A549 (cell line): Measurements from ENCODE around the gene RAP1B. TPM values are rescaled to one million over a fixed set of nuclear protein-coding genes. Genes with fewer than 3 reads are reported as not detected.
A peak's percentile ranks its signal among the peaks of the same experiment; 100 is the strongest.

Experiments
- ATAC-seq, 2 experiments: fragments of 200-7000 bp in 1 of 2; fragments of >200 bp in 1 of 2; cut with Nextera tagmentation in 1 of 2; cut with Tn5 transposase in 1 of 2; 3 replicates each; pipeline versions ENCODE4 v1.8.0 to v1.9.1; 2018 to 2020; ENCODE audit warnings: mild to moderate bottlenecking in 1 of 2, moderate library complexity in 1 of 2
- CTCF ChIA-PET: fragments of 300-600 bp; sonication (Branson Sonifier 250); formaldehyde crosslinking; extraction: SDS; loops from one replicate; lab custom pipeline; 2021; ENCODE audit warnings: antibody characterized with exemption, inconsistent platforms; lab: Yijun Ruan, JAX
- POLR2A ChIA-PET: fragments of 350-600 bp; formaldehyde crosslinking; extraction: SDS; loops from one replicate; lab custom pipeline; 2021; ENCODE audit warnings: antibody characterized with exemption, inconsistent platforms; lab: Yijun Ruan, JAX
- DNase-seq, 2 experiments: peaks; one replicate each; pipeline versions ENCODE4 v3.0.0 to v3.0.0-alpha.2; 2011 to 2016; ENCODE audit warnings: low read depth in 1 of 2, low spot score in 1 of 2
- FAIRE-seq: peaks from 2 replicates; lab custom pipeline; 2011; peaks lifted over from hg19 to GRCh38; lab: Jason Lieb, UNC
- H3K27ac ChIP-seq, 2 experiments: fragments of >200 bp; sonication (Bioruptor Twin); formaldehyde crosslinking; 3 replicates each; pipeline ENCODE4 v1.5.1; 2016 to 2017
- H3K4me1 ChIP-seq: fragments of >200 bp; sonication (Bioruptor Twin); formaldehyde crosslinking; 3 replicates; pipeline ENCODE4 v1.6.1; 2016
- H3K4me2 ChIP-seq: fragments of >200 bp; sonication (Bioruptor Twin); formaldehyde crosslinking; 3 replicates; pipeline ENCODE4 v1.6.1; 2016
- H3K4me3 ChIP-seq: fragments of >200 bp; sonication (Bioruptor Twin); formaldehyde crosslinking; 3 replicates; pipeline ENCODE4 v1.5.1; 2016
- H3K9me3 ChIP-seq: fragments of >200 bp; sonication (Bioruptor Twin); formaldehyde crosslinking; 3 replicates; pipeline ENCODE4 v1.6.1; 2016
- BHLHE40 ChIP-seq: IDR thresholded peaks from 2 replicates; pipeline ENCODE4 v1.6.1; 2012; ENCODE audit warnings: low read depth, low read length, inconsistent platforms
- CBX2 ChIP-seq: fragments of 200-600 bp; sonication (generic); IDR thresholded peaks from 2 replicates; pipeline ENCODE4 v1.6.1; 2016; ENCODE audit warnings: low read depth, mild to moderate bottlenecking, borderline replicate concordance
- CEBPB ChIP-seq, 2 experiments: fragments of >200 bp in 1 of 2; sonication (Bioruptor Twin) in 1 of 2; formaldehyde crosslinking in 1 of 2; IDR thresholded peaks; 2 replicates each; pipeline ENCODE4 v1.6.1; 2012 to 2016
- CHD2 ChIP-seq: fragments of 150-350 bp; IDR thresholded peaks from 2 replicates; pipeline ENCODE4 v1.6.1; 2014; ENCODE audit warnings: low read length; ENCODE audit not compliant: partially characterized antibody
- CHD4 ChIP-seq: fragments of 200-600 bp; sonication (generic); IDR thresholded peaks from 2 replicates; pipeline ENCODE4 v1.6.1; 2016; ENCODE audit warnings: antibody characterized with exemption, mild to moderate bottlenecking, borderline replicate concordance
- EHF ChIP-seq: fragments of 250-450 bp; sonication (Bioruptor Pico); IDR thresholded peaks from 2 replicates; pipeline ENCODE4 v1.5.0; 2020; ENCODE audit warnings: mild to moderate bottlenecking
- EHMT2 ChIP-seq: fragments of 200-600 bp; sonication (generic); IDR thresholded peaks from 2 replicates; pipeline ENCODE4 v1.6.1; 2016; ENCODE audit warnings: antibody characterized with exemption, low read depth, mild to moderate bottlenecking, moderate library complexity
- EP300 ChIP-seq, 2 experiments: fragments of >200 bp; sonication (Bioruptor Twin); formaldehyde crosslinking; IDR thresholded peaks; 2 replicates in 1 of 2; 3 replicates in 1 of 2; pipeline ENCODE4 v1.6.1; 2016 to 2017
- ESRRA ChIP-seq: fragments of 150-350 bp; IDR thresholded peaks from 2 replicates; pipeline ENCODE4 v1.6.1; 2014; ENCODE audit warnings: mild to moderate bottlenecking, low read length, borderline replicate concordance
- FOSL2 ChIP-seq, 2 experiments: fragments of 450-650 bp in 1 of 2; fragments of >200 bp in 1 of 2; sonication (Bioruptor Twin) in 1 of 2; formaldehyde crosslinking; IDR thresholded peaks; 2 replicates each; pipeline versions ENCODE4 v1.5.0 to v1.6.1; 2016 to 2020; ENCODE audit warnings: mild to moderate bottlenecking in 1 of 2, moderate library complexity in 1 of 2
- GATA3 ChIP-seq: IDR thresholded peaks from 2 replicates; pipeline ENCODE4 v1.6.1; 2012; ENCODE audit warnings: borderline replicate concordance
- HDAC2 ChIP-seq: fragments of 200-600 bp; sonication (generic); IDR thresholded peaks from 2 replicates; pipeline ENCODE4 v1.6.1; 2016
- HEYL ChIP-seq: fragments of 250-450 bp; sonication (Bioruptor Pico); IDR thresholded peaks from 2 replicates; pipeline ENCODE4 v1.8.0; 2021; ENCODE audit warnings: mild to moderate bottlenecking, moderate library complexity
- HOXB5 ChIP-seq: fragments of 250-450 bp; sonication (Bioruptor Pico); IDR thresholded peaks from 2 replicates; pipeline ENCODE4 v1.5.0; 2020; ENCODE audit warnings: mild to moderate bottlenecking, moderate library complexity
- JUN ChIP-seq, 2 experiments: fragments of >200 bp; sonication (Bioruptor Twin); formaldehyde crosslinking; IDR thresholded peaks; 2 replicates in 1 of 2; 3 replicates in 1 of 2; pipeline ENCODE4 v1.6.1; 2016 to 2017
- JUNB ChIP-seq: fragments of >200 bp; sonication (Bioruptor Twin); formaldehyde crosslinking; IDR thresholded peaks from 2 replicates; pipeline ENCODE4 v1.6.1; 2016
- MAZ ChIP-seq: fragments of 150-350 bp; IDR thresholded peaks from 2 replicates; pipeline ENCODE4 v1.6.1; 2014; ENCODE audit warnings: antibody characterized with exemption, low read depth, low read length, borderline replicate concordance
- NFE2L2 ChIP-seq: fragments of 150-350 bp; conservative IDR thresholded peaks from 2 replicates; pipeline ENCODE4 v1.6.1; 2014; ENCODE audit warnings: low read length
- NPAS2 ChIP-seq: fragments of 250-450 bp; sonication (Bioruptor Pico); IDR thresholded peaks from 2 replicates; pipeline ENCODE4 v1.8.0; 2022; ENCODE audit warnings: mild to moderate bottlenecking, moderate library complexity, borderline replicate concordance
- PHF8 ChIP-seq: fragments of 200-600 bp; sonication (generic); IDR thresholded peaks from 2 replicates; pipeline ENCODE4 v1.6.1; 2016; ENCODE audit warnings: low read depth, mild to moderate bottlenecking, antibody characterized with exemption, moderate library complexity, borderline replicate concordance
- POLR2AphosphoS2 ChIP-seq: conservative IDR thresholded peaks from 2 replicates; pipeline ENCODE4 v1.6.1; 2012; ENCODE audit warnings: low read length, improper control_type of control experiment, inconsistent platforms
- RARB ChIP-seq: fragments of 250-450 bp; sonication (Bioruptor Pico); IDR thresholded peaks from 2 replicates; pipeline ENCODE4 v1.8.0; 2021; ENCODE audit warnings: mild to moderate bottlenecking, moderate library complexity
- RNF2 ChIP-seq: fragments of 200-600 bp; sonication (generic); IDR thresholded peaks from 2 replicates; pipeline ENCODE4 v1.6.1; 2016; ENCODE audit warnings: low read depth, mild to moderate bottlenecking, antibody characterized with exemption, moderate library complexity, borderline replicate concordance
- SMC3 ChIP-seq: fragments of >200 bp; sonication (Bioruptor Twin); formaldehyde crosslinking; IDR thresholded peaks from 3 replicates; pipeline ENCODE4 v1.6.1; 2018; ENCODE audit warnings: inconsistent platforms
- SREBF2 ChIP-seq: fragments of 450-650 bp; IDR thresholded peaks from 2 replicates; pipeline ENCODE4 v1.6.1; 2014; ENCODE audit warnings: mild to moderate bottlenecking, moderate library complexity
- TP53 ChIP-seq: fragments of 250-450 bp; sonication (Bioruptor Pico); IDR thresholded peaks from 2 replicates; pipeline ENCODE4 v1.5.0; 2021; ENCODE audit warnings: mild to moderate bottlenecking, moderate library complexity
- ZC3H11A ChIP-seq: fragments of 450-650 bp; IDR thresholded peaks from 2 replicates; pipeline ENCODE4 v1.6.1; 2014; ENCODE audit warnings: antibody characterized with exemption, mild to moderate bottlenecking
- ZFP36 ChIP-seq: fragments of 450-650 bp; IDR thresholded peaks from 2 replicates; pipeline ENCODE4 v1.6.1; 2014; ENCODE audit warnings: borderline replicate concordance; ENCODE audit not compliant: partially characterized antibody
- ZNF302 ChIP-seq: fragments of 250-450 bp; sonication (Bioruptor Pico); IDR thresholded peaks from 2 replicates; pipeline ENCODE4 v1.9.0; 2021; ENCODE audit warnings: inconsistent platforms, mild to moderate bottlenecking, moderate library complexity
- polyA plus RNA-seq, 4 experiments: library from polyadenylated mRNA; depleted of rRNA in 3 of 4; stranded (reverse); fragments of >200 nt; fragmentation: RNase III in 1 of 4; extraction: RNeasy Plus Mini Kit Qiagen cat#74134 plus additional on column Dnase treatment in 1 of 4; gene quantifications; 2 replicates in 3 of 4; 3 replicates in 1 of 4; pipeline ENCODE4 v1.2.3, GENCODE V29; 2011 to 2017
- TF ChIP-seq, protein P1 (sequence below): fragments of >200 bp; sonication (Bioruptor Twin); formaldehyde crosslinking; IDR thresholded peaks from 3 replicates; pipeline ENCODE4 v1.6.1; 2016
- TF ChIP-seq, protein P2 (sequence below): fragments of 150-350 bp; IDR thresholded peaks from 2 replicates; pipeline ENCODE4 v1.6.1; 2014; ENCODE audit warnings: low read depth, mild to moderate bottlenecking, low read length
- TF ChIP-seq, protein P3 (sequence below): IDR thresholded peaks from 2 replicates; pipeline ENCODE4 v1.6.1; 2012
- TF ChIP-seq, protein P4 (sequence below): fragments of 250-450 bp; sonication (Bioruptor Pico); IDR thresholded peaks from 2 replicates; pipeline ENCODE4 v1.5.0; 2020; ENCODE audit warnings: low read depth, mild to moderate bottlenecking, moderate library complexity
- TF ChIP-seq, protein P5 (sequence below): IDR thresholded peaks from 2 replicates; pipeline ENCODE4 v1.6.1; 2012; ENCODE audit warnings: low read depth, borderline replicate concordance

Gene RAP1B
- polyA plus RNA-seq, 2 of the 4 experiments (the other 2 are of a cell fraction) = 196 to 305 TPM

DNA sequence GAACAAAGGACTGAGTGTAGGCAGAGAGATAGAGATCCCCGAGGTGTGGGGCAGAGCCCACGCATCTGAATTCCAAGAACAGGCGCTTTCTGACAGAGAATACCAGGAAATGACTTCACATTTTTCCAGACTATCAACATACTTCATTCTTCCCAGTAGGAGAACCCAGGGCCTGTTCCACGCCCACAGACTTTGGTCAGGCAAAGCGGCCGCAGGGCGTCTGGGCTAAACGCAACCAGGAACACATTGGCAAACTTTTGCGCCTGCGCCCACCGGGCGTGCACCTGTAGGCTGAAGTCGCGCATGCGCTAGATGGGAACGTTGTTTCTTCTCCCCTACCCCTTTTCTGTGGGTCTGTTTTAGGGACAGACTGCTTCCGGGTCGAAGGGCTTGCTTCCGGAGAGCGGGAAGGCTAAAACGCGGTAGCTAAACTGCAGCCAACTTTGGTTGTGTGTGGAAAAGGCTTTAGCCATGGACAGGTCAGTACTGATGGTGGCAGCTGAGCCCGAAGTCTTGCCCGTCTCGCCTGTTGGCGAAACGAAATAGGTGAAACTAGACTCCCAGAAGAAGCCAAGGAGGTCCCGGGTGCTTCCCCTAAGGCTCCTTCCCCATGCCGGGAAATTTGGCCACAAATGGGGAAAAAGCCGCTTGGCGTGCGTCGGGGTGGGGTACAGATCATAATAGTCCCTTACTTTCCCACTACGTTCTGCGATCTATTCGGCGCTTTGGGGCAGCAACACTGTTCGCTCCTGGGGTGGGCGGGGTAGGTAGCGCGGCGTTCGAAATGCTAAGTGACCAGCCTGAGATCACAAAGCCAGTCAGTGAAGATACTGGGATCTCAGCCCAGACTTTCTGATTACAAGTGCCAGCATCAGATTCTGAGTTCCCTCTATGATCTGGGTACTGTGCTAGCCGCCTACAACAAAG lies 76.2 kb downstream of the RAP1B start, which contains the start of gene NUP107 (continued):
- TF ChIP-seq SMC3 = peak; percentile 21; the same call in 1 of the 3 replicates
- no peak for TF ChIP-seq HOXB5 (CRISPR knock-in tag)
- no peak for TF ChIP-seq ZNF302 (CRISPR knock-in tag)
- no peak for TF ChIP-seq RNF2
- no peak for TF ChIP-seq ESRRA
- TF ChIP-seq, protein P1, sequence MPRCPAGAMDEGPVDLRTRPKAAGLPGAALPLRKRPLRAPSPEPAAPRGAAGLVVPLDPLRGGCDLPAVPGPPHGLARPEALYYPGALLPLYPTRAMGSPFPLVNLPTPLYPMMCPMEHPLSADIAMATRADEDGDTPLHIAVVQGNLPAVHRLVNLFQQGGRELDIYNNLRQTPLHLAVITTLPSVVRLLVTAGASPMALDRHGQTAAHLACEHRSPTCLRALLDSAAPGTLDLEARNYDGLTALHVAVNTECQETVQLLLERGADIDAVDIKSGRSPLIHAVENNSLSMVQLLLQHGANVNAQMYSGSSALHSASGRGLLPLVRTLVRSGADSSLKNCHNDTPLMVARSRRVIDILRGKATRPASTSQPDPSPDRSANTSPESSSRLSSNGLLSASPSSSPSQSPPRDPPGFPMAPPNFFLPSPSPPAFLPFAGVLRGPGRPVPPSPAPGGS = peak; percentile 63; the same call in 1 of the 3 replicates
- TF ChIP-seq JUNB = no peak
- TF ChIP-seq EHMT2 = no peak
- TF ChIP-seq NFE2L2 = 0 out of 2 replicates have a peak, but pooled peaks have one; percentile 1
- TF ChIP-seq ZFP36 = no peak
- TF ChIP-seq EHF (CRISPR knock-in tag) = 0 out of 2 replicates have a peak, but pooled peaks have one; percentile 50
- no peak for TF ChIP-seq FOSL2 (IDR thresholded peaks at IDR 0.05)
- TF ChIP-seq FOSL2 (CRISPR knock-in tag; IDR thresholded peaks at IDR 0.05) = no peak
- no peak for TF ChIP-seq EP300 (IDR thresholded peaks at IDR 0.05)
- TF ChIP-seq SREBF2 = no peak
- TF ChIP-seq CHD4 = no peak
- peak; percentile 61 to 95; a peak in 3 of 5 replicates for TF ChIP-seq JUN (IDR thresholded peaks at IDR 0.05)
- no peak; the same call in 1 of the 2 replicates for TF ChIP-seq ZC3H11A
- TF ChIP-seq BHLHE40 = no peak
- peak; percentile 63; the same call in 1 of the 2 replicates for TF ChIP-seq GATA3
- TF ChIP-seq PHF8 = peak; percentile 72
- TF ChIP-seq CBX2 = no peak
- TF ChIP-seq TP53 (CRISPR knock-in tag) = no peak
- peak; percentile 82; the same call in 1 of the 2 replicates for TF ChIP-seq HDAC2
- TF ChIP-seq, protein P2, sequence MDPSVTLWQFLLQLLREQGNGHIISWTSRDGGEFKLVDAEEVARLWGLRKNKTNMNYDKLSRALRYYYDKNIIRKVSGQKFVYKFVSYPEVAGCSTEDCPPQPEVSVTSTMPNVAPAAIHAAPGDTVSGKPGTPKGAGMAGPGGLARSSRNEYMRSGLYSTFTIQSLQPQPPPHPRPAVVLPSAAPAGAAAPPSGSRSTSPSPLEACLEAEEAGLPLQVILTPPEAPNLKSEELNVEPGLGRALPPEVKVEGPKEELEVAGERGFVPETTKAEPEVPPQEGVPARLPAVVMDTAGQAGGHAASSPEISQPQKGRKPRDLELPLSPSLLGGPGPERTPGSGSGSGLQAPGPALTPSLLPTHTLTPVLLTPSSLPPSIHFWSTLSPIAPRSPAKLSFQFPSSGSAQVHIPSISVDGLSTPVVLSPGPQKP = no peak
- TF ChIP-seq, protein P3, sequence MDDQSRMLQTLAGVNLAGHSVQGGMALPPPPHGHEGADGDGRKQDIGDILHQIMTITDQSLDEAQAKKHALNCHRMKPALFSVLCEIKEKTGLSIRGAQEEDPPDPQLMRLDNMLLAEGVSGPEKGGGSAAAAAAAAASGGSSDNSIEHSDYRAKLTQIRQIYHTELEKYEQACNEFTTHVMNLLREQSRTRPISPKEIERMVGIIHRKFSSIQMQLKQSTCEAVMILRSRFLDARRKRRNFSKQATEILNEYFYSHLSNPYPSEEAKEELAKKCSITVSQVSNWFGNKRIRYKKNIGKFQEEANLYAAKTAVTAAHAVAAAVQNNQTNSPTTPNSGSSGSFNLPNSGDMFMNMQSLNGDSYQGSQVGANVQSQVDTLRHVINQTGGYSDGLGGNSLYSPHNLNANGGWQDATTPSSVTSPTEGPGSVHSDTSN = peak; percentile 79
- TF ChIP-seq HEYL (CRISPR knock-in tag) = no peak
- TF ChIP-seq CHD2 = peak; percentile 61

DNA sequence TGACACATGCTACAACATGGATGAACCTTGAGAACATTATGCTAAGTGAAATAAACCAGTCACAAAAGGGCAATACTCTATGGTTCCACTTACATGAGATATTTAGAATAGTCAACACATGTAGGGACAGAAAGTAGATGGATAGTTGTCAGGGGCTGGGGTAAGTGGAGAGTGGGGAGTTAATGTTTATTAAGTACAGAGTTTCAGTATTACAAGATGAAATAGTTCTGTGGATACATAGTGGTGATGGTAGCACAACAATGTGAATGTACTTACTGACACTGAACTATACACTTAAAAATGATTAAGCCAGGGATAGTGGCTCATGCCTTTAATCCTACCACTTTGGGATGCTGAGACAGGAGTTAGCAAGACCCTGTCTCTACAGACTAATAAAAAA lies 84.8 kb downstream of the RAP1B start:
- Histone ChIP-seq H3K4me1 (no peaks in the 10 kb centered on the region), H3K27ac (no peak overlapping the region), H3K4me2 (no peak overlapping the region), H3K9me3 (no peaks in the 10 kb centered on the region), H3K4me3 (no peak overlapping the region)
- DNase-seq (no peak), FAIRE-seq (no peak), ATAC-seq (no peak)
- POLR2A ChIA-PET = no interaction called here
- CTCF ChIA-PET = no interaction called here
- TF ChIP-seq ESRRA = no peak
- no peak for TF ChIP-seq CEBPB (IDR thresholded peaks at IDR 0.05)
- no peak for TF ChIP-seq POLR2AphosphoS2
- TF ChIP-seq RARB = no peak
- no peak for TF ChIP-seq NPAS2 (CRISPR knock-in tag)
- no peak for TF ChIP-seq CBX2
- no peak for TF ChIP-seq MAZ
- TF ChIP-seq GATA3 = no peak
- TF ChIP-seq, protein P3 = no peak
- TF ChIP-seq, protein P4, sequence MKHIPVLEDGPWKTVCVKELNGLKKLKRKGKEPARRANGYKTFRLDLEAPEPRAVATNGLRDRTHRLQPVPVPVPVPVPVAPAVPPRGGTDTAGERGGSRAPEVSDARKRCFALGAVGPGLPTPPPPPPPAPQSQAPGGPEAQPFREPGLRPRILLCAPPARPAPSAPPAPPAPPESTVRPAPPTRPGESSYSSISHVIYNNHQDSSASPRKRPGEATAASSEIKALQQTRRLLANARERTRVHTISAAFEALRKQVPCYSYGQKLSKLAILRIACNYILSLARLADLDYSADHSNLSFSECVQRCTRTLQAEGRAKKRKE (CRISPR knock-in tag) = no peak
- no peak for TF ChIP-seq ZNF302 (CRISPR knock-in tag)
- TF ChIP-seq, protein P5, sequence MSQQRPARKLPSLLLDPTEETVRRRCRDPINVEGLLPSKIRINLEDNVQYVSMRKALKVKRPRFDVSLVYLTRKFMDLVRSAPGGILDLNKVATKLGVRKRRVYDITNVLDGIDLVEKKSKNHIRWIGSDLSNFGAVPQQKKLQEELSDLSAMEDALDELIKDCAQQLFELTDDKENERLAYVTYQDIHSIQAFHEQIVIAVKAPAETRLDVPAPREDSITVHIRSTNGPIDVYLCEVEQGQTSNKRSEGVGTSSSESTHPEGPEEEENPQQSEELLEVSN = no peak
